Measurements from ENCODE around the gene CBFA2T2. TPM values are rescaled to one million over a fixed set of nuclear protein-coding genes. Genes with fewer than 3 reads are reported as not detected.

CBFA2T2 gene
- total and polyA plus RNA-seq, 10 of the 15 experiments (the other 5 are each of a cell fraction or from before 2014, with no cell fraction given): 0.61 to 8.6 (median 5.5) TPM

DNA sequence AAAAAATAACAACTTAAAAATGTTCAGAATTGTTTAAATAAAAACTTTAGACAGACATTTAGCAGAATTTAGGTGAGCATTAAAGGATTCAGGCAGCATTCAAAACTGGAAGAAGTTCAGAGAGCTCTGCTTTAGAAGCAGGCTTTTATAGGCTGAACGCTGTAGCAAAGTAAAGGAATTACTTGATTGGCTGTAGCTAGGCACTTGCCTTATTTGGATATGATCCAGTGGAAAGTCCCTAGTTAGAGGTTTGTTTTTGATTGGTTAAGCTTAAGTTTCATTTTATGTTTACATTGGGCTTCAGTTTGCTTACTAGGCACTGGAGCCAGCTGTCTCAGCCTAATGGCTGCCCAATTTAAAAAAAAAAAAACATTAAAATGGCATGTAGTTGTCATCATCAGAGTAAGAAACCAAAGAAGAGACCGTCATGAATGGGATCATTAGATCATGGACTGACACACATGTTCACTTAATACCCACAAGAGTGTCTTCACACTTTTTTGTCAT lies 65.1 kb downstream of the CBFA2T2 start (continued):
- TF ChIP-seq, protein P1, sequence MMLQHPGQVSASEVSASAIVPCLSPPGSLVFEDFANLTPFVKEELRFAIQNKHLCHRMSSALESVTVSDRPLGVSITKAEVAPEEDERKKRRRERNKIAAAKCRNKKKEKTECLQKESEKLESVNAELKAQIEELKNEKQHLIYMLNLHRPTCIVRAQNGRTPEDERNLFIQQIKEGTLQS (IDR thresholded peaks at IDR 0.05; ENCODE audit: borderline replicate concordance, extremely low read depth, low read depth, low read length): no peak
- TF ChIP-seq, protein P2, sequence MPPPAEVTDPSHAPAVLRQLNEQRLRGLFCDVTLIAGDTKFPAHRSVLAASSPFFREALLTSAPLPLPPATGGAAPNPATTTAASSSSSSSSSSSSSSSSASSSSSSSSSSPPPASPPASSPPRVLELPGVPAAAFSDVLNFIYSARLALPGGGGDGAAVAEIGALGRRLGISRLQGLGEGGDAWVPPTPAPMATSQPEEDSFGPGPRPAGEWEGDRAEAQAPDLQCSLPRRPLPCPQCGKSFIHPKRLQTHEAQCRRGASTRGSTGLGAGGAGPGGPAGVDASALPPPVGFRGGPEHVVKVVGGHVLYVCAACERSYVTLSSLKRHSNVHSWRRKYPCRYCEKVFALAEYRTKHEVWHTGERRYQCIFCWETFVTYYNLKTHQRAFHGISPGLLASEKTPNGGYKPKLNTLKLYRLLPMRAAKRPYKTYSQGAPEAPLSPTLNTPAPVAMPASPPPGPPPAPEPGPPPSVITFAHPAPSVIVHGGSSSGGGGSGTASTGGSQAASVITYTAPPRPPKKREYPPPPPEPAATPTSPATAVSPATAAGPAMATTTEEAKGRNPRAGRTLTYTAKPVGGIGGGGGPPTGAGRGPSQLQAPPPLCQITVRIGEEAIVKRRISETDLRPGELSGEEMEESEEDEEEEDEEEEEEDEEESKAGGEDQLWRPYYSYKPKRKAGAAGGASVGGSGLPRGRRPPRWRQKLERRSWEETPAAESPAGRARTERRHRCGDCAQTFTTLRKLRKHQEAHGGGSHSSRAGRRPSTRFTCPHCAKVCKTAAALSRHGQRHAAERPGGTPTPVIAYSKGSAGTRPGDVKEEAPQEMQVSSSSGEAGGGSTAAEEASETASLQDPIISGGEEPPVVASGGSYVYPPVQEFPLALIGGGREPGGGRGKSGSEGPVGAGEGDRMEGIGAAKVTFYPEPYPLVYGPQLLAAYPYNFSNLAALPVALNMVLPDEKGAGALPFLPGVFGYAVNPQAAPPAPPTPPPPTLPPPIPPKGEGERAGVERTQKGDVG (CRISPR knock-in tag; IDR thresholded peaks at IDR 0.05): no peak
- TF ChIP-seq IKZF1 (conservative IDR thresholded peaks at IDR 0.05) (no peak), RFX5 (IDR thresholded peaks at IDR 0.05; ENCODE audit: low read depth, low read length) (peak; percentile 78), MYB (IDR thresholded peaks at IDR 0.05; ENCODE audit: borderline replicate concordance, low read depth, low read length) (no peak), ZNF207 (IDR thresholded peaks at IDR 0.05; ENCODE audit: borderline replicate concordance) (no peak), WRNIP1 (IDR thresholded peaks at IDR 0.05; ENCODE audit: borderline replicate concordance, low read depth, low read length) (no peak), NFIC (IDR thresholded peaks at IDR 0.05; ENCODE audit: low read depth, low read length) (no peak), NFYB (IDR thresholded peaks at IDR 0.05; ENCODE audit: insufficient read depth, low read depth, low read length) (peak; percentile 84), EGR1 (IDR thresholded peaks at IDR 0.05; ENCODE audit: borderline replicate concordance in 1 of 2, low read depth in 2 of 2, low read length in 2 of 2) (no peak), RUNX3 (IDR thresholded peaks at IDR 0.05; ENCODE audit: low read length) (0 out of 2 replicates have a peak, but pooled peaks have one; percentile 13), SREBF2 (IDR thresholded peaks at IDR 0.05; ENCODE audit: low read length) (no peak), SREBF1 (IDR thresholded peaks at IDR 0.05; ENCODE audit: low read length) (no peak), SIX5 (IDR thresholded peaks at IDR 0.05; ENCODE audit: low read depth, low read length, severe bottlenecking) (no peak), CHD2 (IDR thresholded peaks at IDR 0.05; ENCODE audit: borderline replicate concordance, low read depth, low read length) (no peak), NR2F1 (conservative IDR thresholded peaks at IDR 0.05) (no peak), BMI1 (IDR thresholded peaks at IDR 0.05; ENCODE audit: borderline replicate concordance) (no peak), STAT1 (conservative IDR thresholded peaks at IDR 0.05) (no peak), BACH1 (IDR thresholded peaks at IDR 0.05; ENCODE audit: borderline replicate concordance) (no peak)
- TF ChIP-seq, protein P3, sequence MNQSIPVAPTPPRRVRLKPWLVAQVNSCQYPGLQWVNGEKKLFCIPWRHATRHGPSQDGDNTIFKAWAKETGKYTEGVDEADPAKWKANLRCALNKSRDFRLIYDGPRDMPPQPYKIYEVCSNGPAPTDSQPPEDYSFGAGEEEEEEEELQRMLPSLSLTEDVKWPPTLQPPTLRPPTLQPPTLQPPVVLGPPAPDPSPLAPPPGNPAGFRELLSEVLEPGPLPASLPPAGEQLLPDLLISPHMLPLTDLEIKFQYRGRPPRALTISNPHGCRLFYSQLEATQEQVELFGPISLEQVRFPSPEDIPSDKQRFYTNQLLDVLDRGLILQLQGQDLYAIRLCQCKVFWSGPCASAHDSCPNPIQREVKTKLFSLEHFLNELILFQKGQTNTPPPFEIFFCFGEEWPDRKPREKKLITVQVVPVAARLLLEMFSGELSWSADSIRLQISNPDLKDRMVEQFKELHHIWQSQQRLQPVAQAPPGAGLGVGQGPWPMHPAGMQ (IDR thresholded peaks at IDR 0.05; ENCODE audit: borderline replicate concordance): no peak
- TF ChIP-seq, protein P4, sequence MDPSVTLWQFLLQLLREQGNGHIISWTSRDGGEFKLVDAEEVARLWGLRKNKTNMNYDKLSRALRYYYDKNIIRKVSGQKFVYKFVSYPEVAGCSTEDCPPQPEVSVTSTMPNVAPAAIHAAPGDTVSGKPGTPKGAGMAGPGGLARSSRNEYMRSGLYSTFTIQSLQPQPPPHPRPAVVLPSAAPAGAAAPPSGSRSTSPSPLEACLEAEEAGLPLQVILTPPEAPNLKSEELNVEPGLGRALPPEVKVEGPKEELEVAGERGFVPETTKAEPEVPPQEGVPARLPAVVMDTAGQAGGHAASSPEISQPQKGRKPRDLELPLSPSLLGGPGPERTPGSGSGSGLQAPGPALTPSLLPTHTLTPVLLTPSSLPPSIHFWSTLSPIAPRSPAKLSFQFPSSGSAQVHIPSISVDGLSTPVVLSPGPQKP (IDR thresholded peaks at IDR 0.05; ENCODE audit: low read depth, low read length): no peak
- TF ChIP-seq, protein P5, sequence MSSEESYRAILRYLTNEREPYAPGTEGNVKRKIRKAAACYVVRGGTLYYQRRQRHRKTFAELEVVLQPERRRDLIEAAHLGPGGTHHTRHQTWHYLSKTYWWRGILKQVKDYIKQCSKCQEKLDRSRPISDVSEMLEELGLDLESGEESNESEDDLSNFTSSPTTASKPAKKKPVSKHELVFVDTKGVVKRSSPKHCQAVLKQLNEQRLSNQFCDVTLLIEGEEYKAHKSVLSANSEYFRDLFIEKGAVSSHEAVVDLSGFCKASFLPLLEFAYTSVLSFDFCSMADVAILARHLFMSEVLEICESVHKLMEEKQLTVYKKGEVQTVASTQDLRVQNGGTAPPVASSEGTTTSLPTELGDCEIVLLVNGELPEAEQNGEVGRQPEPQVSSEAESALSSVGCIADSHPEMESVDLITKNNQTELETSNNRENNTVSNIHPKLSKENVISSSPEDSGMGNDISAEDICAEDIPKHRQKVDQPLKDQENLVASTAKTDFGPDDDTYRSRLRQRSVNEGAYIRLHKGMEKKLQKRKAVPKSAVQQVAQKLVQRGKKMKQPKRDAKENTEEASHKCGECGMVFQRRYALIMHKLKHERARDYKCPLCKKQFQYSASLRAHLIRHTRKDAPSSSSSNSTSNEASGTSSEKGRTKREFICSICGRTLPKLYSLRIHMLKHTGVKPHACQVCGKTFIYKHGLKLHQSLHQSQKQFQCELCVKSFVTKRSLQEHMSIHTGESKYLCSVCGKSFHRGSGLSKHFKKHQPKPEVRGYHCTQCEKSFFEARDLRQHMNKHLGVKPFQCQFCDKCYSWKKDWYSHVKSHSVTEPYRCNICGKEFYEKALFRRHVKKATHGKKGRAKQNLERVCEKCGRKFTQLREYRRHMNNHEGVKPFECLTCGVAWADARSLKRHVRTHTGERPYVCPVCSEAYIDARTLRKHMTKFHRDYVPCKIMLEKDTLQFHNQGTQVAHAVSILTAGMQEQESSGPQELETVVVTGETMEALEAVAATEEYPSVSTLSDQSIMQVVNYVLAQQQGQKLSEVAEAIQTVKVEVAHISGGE (CRISPR knock-in tag; IDR thresholded peaks at IDR 0.05): no peak
